HEK293T (cell line): ENCODE data around the gene FBLN1.
"Not testable (repeated sequence)": the region's sequence is repeated elsewhere in the genome, so short reads cannot be mapped to it uniquely, and the experiment has no call there.

Experiments
- CTCF ChIA-PET: fragments of 350-600 bp; formaldehyde crosslinking; extraction: SDS; loops from one replicate; lab custom pipeline; 2021; ENCODE audit warnings: antibody characterized with exemption, inconsistent platforms; lab: Yijun Ruan, JAX
- POLR2A ChIA-PET: fragments of 350-600 bp; formaldehyde crosslinking; extraction: SDS; loops from one replicate; lab custom pipeline; 2020; ENCODE audit warnings: antibody characterized with exemption, inconsistent platforms; lab: Yijun Ruan, JAX
- DNase-seq: peaks from one replicate; pipeline ENCODE4 v3.0.0; 2012; ENCODE audit warnings: mixed read lengths; ENCODE audit errors: extremely low spot score
- ARNT ChIP-seq: fragments of 450-650 bp; IDR thresholded peaks from 2 replicates; pipeline ENCODE4 v1.6.1; 2017; ENCODE audit warnings: mild to moderate bottlenecking
- BHLHE40 ChIP-seq: fragments of 450-650 bp; IDR thresholded peaks from 2 replicates; pipeline ENCODE4 v1.6.1; 2016; ENCODE audit warnings: mild to moderate bottlenecking, moderate library complexity, borderline replicate concordance
- CTBP1 ChIP-seq: fragments of 450-650 bp; IDR thresholded peaks from 2 replicates; pipeline ENCODE4 v1.6.1; 2016; ENCODE audit warnings: borderline replicate concordance
- ELF4 ChIP-seq: fragments of 450-650 bp; IDR thresholded peaks from 2 replicates; pipeline ENCODE4 v1.6.1; 2017; ENCODE audit warnings: antibody characterized with exemption
- FOXA1 ChIP-seq: fragments of 450-650 bp; IDR thresholded peaks from 2 replicates; pipeline ENCODE4 v1.6.1; 2016; ENCODE audit warnings: mild to moderate bottlenecking
- FOXK2 ChIP-seq: fragments of 450-650 bp; IDR thresholded peaks from 2 replicates; pipeline ENCODE4 v1.6.1; 2016; ENCODE audit warnings: mild to moderate bottlenecking
- FOXM1 ChIP-seq: fragments of 450-650 bp; IDR thresholded peaks from 2 replicates; pipeline ENCODE4 v1.6.1; 2017; ENCODE audit warnings: mild to moderate bottlenecking, borderline replicate concordance
- HDGF ChIP-seq: fragments of 450-650 bp; IDR thresholded peaks from 2 replicates; pipeline ENCODE4 v1.6.1; 2017; ENCODE audit warnings: antibody characterized with exemption, borderline replicate concordance
- L3MBTL2 ChIP-seq: fragments of 450-650 bp; conservative IDR thresholded peaks from 2 replicates; pipeline ENCODE4 v1.6.1; 2016; ENCODE audit warnings: mild to moderate bottlenecking
- LEF1 ChIP-seq: fragments of 450-650 bp; IDR thresholded peaks from 2 replicates; pipeline ENCODE4 v1.6.1; 2017; ENCODE audit warnings: mild to moderate bottlenecking, borderline replicate concordance
- NFRKB ChIP-seq: fragments of 450-650 bp; IDR thresholded peaks from 2 replicates; pipeline ENCODE4 v1.6.1; 2016; ENCODE audit warnings: mild to moderate bottlenecking, moderate library complexity
- SP1 ChIP-seq: fragments of 450-650 bp; IDR thresholded peaks from 2 replicates; pipeline ENCODE4 v1.6.1; 2017
- SUZ12 ChIP-seq: fragments of 450-650 bp; IDR thresholded peaks from 2 replicates; pipeline ENCODE4 v1.6.1; 2016; ENCODE audit warnings: mild to moderate bottlenecking
- TARDBP ChIP-seq: fragments of 450-650 bp; IDR thresholded peaks from 2 replicates; pipeline ENCODE4 v1.6.1; 2016
- ZNF384 ChIP-seq: fragments of 450-650 bp; IDR thresholded peaks from 2 replicates; pipeline ENCODE4 v1.6.1; 2016
- TF ChIP-seq, protein P1 (sequence below): fragments of 450-650 bp; IDR thresholded peaks from 2 replicates; pipeline ENCODE4 v1.6.1; 2016

Gene FBLN1

DNA sequence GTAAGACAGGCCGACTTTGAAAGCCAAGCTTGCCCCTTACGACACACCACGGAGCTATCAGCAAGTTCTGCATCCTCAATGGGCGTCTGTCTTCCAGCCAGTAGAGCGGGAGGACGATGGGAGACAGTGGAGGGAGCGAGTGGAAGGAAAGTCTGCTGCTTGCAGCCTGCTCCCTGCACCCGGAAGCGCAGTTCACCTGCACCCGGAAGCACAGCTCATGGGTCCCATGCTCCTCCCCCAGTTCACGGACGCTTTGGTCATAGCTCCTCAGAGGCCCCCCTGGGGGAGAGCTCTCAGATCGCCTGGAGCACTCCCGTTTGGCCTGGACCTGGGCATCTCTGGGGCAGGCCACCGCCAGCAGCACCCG is 51.3 kb downstream of the FBLN1 start:
- TF ChIP-seq FOXK2 (no peak), FOXA1 (no peak), LEF1 (no peak), CTBP1 (no peak), NFRKB (no peak), TARDBP (no peak), ZNF384 (no peak), SP1 (no peak)
- TF ChIP-seq, protein P1, sequence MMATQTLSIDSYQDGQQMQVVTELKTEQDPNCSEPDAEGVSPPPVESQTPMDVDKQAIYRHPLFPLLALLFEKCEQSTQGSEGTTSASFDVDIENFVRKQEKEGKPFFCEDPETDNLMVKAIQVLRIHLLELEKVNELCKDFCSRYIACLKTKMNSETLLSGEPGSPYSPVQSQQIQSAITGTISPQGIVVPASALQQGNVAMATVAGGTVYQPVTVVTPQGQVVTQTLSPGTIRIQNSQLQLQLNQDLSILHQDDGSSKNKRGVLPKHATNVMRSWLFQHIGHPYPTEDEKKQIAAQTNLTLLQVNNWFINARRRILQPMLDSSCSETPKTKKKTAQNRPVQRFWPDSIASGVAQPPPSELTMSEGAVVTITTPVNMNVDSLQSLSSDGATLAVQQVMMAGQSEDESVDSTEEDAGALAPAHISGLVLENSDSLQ = no peak
- DNase-seq = peak; percentile 54
- CTCF ChIA-PET = interaction anchor here (0.8 to 1.5 kb wide), 6 partner anchors 9 to 282 kb away, joined by 3 to 11 read pairs (median 3); no protein-coding TSS in a partner anchor
- POLR2A ChIA-PET = no interaction called here

DNA sequence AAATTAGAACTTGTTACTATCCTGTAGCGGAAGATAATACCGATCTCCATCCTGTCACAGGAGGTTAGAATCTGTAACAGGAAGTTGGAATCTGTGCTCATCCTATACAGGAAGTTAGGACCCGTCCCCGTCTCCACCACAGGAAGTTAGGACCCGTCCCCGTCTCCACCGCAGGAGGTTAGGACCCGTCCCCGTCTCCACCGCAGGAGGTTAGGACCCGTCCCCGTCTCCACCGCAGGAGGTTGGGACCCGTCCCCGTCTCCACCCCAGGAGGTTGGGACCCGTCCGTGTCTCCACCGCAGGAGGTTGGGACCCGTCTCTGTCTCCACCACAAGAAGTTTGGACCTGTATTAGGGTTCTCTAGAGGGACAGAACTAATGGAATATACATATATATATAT is 52.2 kb downstream of the FBLN1 start:
- CTCF ChIA-PET = interaction anchor here (1.1 kb wide), 1 partner anchor 115 kb away, joined by 3 read pairs; no protein-coding TSS in a partner anchor
- TF ChIP-seq ELF4 (no peak), SUZ12 (no peak), NFRKB (no peak), LEF1 (no peak), TARDBP (no peak), FOXA1 (no peak), SP1 (no peak), FOXM1 (no peak), FOXK2 (no peak), BHLHE40 (no peak), ARNT (no peak), CTBP1 (no peak), L3MBTL2 (no peak), ZNF384 (no peak), HDGF (no peak)
- TF ChIP-seq, protein P1 = no peak

DNA sequence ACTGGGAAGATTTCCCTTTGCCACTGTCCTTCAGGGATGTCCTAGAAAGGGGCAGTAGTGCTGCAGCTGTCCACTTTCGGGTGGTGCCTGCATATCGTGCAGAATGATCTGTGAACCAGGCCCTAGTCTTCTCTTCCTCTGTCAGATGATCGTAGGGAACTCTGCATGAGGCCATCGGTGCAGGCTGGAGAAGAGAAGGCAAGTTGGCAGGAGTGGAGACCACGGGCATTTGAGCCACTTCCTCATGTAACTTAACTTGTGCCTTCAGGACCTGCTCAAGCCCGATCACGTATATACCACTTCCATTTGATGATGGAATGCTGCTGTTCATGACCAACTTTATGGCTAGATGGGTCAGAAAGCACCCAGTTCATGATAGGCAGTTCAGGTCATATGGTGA is 55.2 kb downstream of the FBLN1 start:
- DNase-seq, CTCF ChIA-PET, POLR2A ChIA-PET: not testable (repeated sequence)

More for the DNA sequence above, 52.2 kb downstream of the FBLN1 start:
- POLR2A ChIA-PET = no interaction called here
- no peak for DNase-seq

DNA sequence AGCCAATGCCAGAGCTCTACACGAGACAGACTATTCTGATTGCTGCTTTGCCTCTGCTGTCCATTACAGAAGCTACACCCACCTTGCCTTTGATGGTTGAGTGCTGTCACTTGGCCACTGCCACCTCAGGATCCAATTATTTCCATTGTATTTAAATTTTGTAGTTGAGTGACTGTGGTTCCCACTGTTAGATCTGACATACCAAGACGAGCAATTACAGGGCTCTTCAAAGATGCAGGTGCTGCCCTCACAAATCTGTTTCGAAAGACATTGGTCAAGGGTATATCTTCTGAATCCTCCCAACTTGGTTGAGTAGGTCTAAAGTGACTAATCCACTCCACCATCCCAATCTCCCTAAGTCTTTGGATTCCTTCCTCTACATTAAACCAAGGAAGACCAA is 57.4 kb downstream of the FBLN1 start:
- DNase-seq, POLR2A ChIA-PET, CTCF ChIA-PET: not testable (repeated sequence)

DNA sequence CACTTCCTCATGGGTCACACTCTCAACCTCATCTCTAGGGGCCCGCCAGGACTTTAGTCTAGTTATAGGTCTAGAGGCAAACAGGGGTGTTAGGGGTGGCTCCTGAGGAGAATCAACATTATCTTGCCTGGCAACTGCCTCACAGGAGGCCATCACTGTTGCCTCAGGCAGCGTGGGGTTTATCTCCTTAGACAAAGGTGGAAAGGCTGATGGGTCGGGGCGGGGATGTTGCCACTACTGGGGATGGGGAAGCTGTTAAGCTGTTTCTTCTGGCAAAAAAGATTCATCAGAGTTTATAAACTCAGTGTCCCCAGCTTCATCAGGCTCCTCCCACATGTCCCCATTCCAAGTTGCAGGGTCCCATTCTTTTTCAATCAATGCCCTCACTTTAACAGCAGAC is 58.1 kb downstream of the FBLN1 start:
- CTCF ChIA-PET, DNase-seq, POLR2A ChIA-PET: not testable (repeated sequence)

DNA sequence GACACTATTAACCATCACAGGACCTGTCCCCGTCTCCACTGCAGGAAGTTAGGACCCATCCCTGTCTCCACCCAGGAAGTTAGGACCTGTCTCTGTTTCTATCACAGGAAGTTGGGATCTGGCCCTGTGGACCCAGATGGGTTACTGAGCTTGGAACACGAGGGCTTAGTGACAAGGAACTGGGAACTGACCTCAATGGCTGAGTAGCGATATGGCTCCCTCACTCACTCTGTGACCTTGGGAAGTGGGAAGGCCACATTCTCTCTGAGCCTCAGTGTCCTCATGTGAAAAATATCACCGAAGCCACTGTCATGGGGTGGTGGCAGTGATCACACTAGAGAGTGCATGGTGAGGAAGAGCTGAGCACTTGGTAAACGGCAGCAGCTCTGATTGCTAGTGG is 59.4 kb downstream of the FBLN1 start:
- TF ChIP-seq NFRKB = no peak
- no peak for TF ChIP-seq SUZ12
- TF ChIP-seq L3MBTL2 = no peak
- no peak for TF ChIP-seq BHLHE40
- TF ChIP-seq TARDBP = no peak
- no peak for TF ChIP-seq ARNT
- TF ChIP-seq FOXK2 = no peak
- no peak for TF ChIP-seq CTBP1
- TF ChIP-seq FOXA1 = no peak
- TF ChIP-seq LEF1 = no peak
- no peak for TF ChIP-seq ZNF384
- TF ChIP-seq, protein P1 = no peak
- TF ChIP-seq SP1 = no peak
- TF ChIP-seq FOXM1 = no peak
- no peak for DNase-seq
- ChIA-PET CTCF (no interaction called here), POLR2A (no interaction called here)

DNA sequence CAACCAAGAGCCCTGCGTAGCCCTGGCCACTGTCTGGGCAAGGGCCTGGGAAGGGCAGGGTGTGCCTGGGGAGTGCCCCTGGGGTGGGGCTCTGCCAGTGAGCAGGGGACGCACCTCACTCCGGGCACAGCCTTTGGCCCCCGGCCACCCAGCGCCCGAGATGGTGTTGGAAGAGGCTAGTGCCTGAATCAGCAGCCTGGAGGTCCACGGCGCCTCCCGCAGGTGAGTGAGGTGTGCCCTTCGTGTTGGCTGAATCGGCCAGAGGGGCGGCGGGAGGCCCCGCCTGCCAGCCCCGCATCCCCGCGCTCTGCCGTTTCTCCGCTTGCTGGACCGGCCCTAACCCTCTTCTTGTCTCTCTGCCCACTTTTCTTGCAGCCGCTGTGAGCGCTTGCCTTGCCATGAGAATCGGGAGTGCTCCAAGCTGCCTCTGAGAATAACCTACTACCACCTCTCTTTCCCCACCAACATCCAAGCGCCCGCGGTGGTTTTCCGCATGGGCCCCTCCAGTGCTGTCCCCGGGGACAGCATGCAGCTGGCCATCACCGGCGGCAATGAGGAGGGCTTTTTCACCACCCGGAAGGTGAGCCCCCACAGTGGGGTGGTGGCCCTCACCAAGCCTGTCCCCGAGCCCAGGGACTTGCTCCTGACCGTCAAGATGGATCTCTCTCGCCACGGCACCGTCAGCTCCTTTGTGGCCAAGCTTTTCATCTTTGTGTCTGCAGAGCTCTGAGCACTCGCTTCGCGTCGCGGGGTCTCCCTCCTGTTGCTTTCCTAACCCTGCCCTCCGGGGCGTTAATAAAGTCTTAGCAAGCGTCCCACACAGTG is 60.1 kb downstream of the FBLN1 start:
- no peak for DNase-seq
- POLR2A ChIA-PET = no interaction called here
- TF ChIP-seq ZNF384 (no peak), NFRKB (no peak), ARNT (no peak), BHLHE40 (no peak), TARDBP (no peak), HDGF (no peak), L3MBTL2 (no peak), ELF4 (no peak), SUZ12 (no peak), CTBP1 (no peak), FOXA1 (no peak), SP1 (no peak), LEF1 (no peak), FOXK2 (no peak), FOXM1 (no peak)
- TF ChIP-seq, protein P1 = no peak
- CTCF ChIA-PET = interaction anchor here (1.2 kb wide), 1 partner anchor 9 kb away, joined by 3 read pairs; no protein-coding TSS in a partner anchor
